HepG2 (cell line): ENCODE results near the gene SRRM4. TPM values are rescaled to one million over a fixed set of nuclear protein-coding genes. Genes with fewer than 3 reads are reported as not detected.

Source experiments
- ATAC-seq: fragments of 200-7000 bp; cut with Tn5 transposase; 3 replicates; pipeline ENCODE4 v1.9.1; 2020; ENCODE audit warnings: mild to moderate bottlenecking, moderate library complexity
- BruUV-seq: library from RNA; stranded (reverse); fragments of 400-500 nt; replicated peaks from 2 replicates; lab custom pipeline; 2021; lab: Mats Ljungman, UMichigan
- CTCF ChIA-PET: fragments of 300-600 bp; formaldehyde crosslinking; extraction: SDS; loops from one replicate; lab custom pipeline; 2021; ENCODE audit warnings: low total read pairs, inconsistent platforms, low intra/inter-chr PET ratio; lab: Yijun Ruan, JAX
- POLR2A ChIA-PET: fragments of 350-600 bp; sonication (Branson Sonifier 250); formaldehyde crosslinking; loops from one replicate; lab custom pipeline; 2020; ENCODE audit warnings: antibody characterized with exemption, inconsistent platforms; lab: Yijun Ruan, JAX
- DNase-seq: peaks from one replicate; pipeline ENCODE4 v3.0.0-alpha.2; 2015; ENCODE audit warnings: low spot score
- FAIRE-seq: peaks from 3 replicates; lab custom pipeline; 2011; peaks lifted over from hg19 to GRCh38; lab: Jason Lieb, UNC
- H2AFZ ChIP-seq: one replicate; pipeline ENCODE4 v1.6.1; 2011; ENCODE audit warnings: low read length, inconsistent platforms
- H3K27ac ChIP-seq: fragments of 300-600 bp; 3 replicates; pipeline ENCODE4 v1.8.0; 2011; ENCODE audit warnings: mixed run types, mild to moderate bottlenecking, mixed read lengths, low read length, inconsistent platforms; ENCODE audit not compliant: insufficient read depth; ENCODE audit errors: extremely low read length
- H3K27me3 ChIP-seq, 2 experiments: fragments of 200-600 bp in 1 of 2; 2 replicates in 1 of 2; 3 replicates in 1 of 2; pipeline versions ENCODE4 v1.6.0 to v1.8.0; 2011; ENCODE audit warnings: low read length in 2 of 2, mild to moderate bottlenecking in 2 of 2, moderate library complexity in 2 of 2, inconsistent platforms in 1 of 2; ENCODE audit not compliant: insufficient read depth in 2 of 2, control insufficient read depth in 1 of 2
- H3K36me3 ChIP-seq, 2 experiments: fragments of 200-600 bp in 1 of 2; replicated peaks in 1 of 2; 2 replicates in 1 of 2; 3 replicates in 1 of 2; pipeline versions ENCODE4 v1.5.1 to v1.8.0; 2011; ENCODE audit warnings: low read length in 2 of 2, inconsistent platforms in 1 of 2; ENCODE audit not compliant: insufficient read depth in 2 of 2, control insufficient read depth in 1 of 2
- H3K4me1 ChIP-seq: 2 replicates; pipeline ENCODE4 v1.5.1; 2012; ENCODE audit warnings: low read length, inconsistent platforms; ENCODE audit not compliant: insufficient read depth
- H3K4me2 ChIP-seq: 2 replicates; pipeline ENCODE4 v1.6.0; 2011; ENCODE audit warnings: low read depth, low read length, inconsistent platforms
- H3K4me3 ChIP-seq, 3 experiments: fragments of 200-600 bp in 1 of 3; sonication (generic), shearing (Covaris generic) in 1 of 3; replicated peaks in 1 of 3; 2 replicates each; pipeline ENCODE4 v1.5.1; 2011 to 2016; ENCODE audit warnings: low read length in 3 of 3, inconsistent platforms in 2 of 3, low read depth in 2 of 3, mild to moderate bottlenecking in 2 of 3, control low read depth in 1 of 3, mixed read lengths in 1 of 3; ENCODE audit not compliant: insufficient read depth in 1 of 3
- H3K79me2 ChIP-seq: one replicate; pipeline ENCODE4 v1.6.1; 2011; ENCODE audit warnings: low read length, inconsistent platforms; ENCODE audit not compliant: insufficient read depth
- H3K9ac ChIP-seq: 2 replicates; pipeline ENCODE4 v1.6.0; 2011; ENCODE audit warnings: mild to moderate bottlenecking, low read depth, low read length, inconsistent platforms; ENCODE audit not compliant: insufficient read depth
- H3K9me3 ChIP-seq: 2 replicates; pipeline ENCODE4 v1.5.1; 2012; ENCODE audit warnings: mild to moderate bottlenecking, low read length
- H4K20me1 ChIP-seq: 2 replicates; pipeline ENCODE4 v1.6.0; 2011; ENCODE audit warnings: inconsistent platforms, mild to moderate bottlenecking, low read length, moderate library complexity; ENCODE audit not compliant: insufficient read depth
- ARHGAP35 ChIP-seq: sonication (generic); formaldehyde crosslinking; IDR thresholded peaks from 2 replicates; pipeline ENCODE4 v1.9.0; 2022; ENCODE audit warnings: mild to moderate bottlenecking, inconsistent platforms, moderate library complexity, missing genetic modification reagents, borderline replicate concordance
- HMG20B ChIP-seq: conservative IDR thresholded peaks from 2 replicates; pipeline ENCODE4 v1.6.1; 2016; ENCODE audit warnings: missing genetic modification reagents, missing compliant biosample characterization
- HNRNPK ChIP-seq: fragments of 200-400 bp; formaldehyde crosslinking; IDR thresholded peaks from 2 replicates; pipeline ENCODE4 v1.6.1; 2018; ENCODE audit warnings: low read length, low read depth, moderate library complexity, mild to moderate bottlenecking; ENCODE audit not compliant: poor library complexity, severe bottlenecking
- IKZF1 ChIP-seq: fragments of 450-650 bp; IDR thresholded peaks from 2 replicates; pipeline ENCODE4 v1.7.1; 2016
- KDM1A ChIP-seq: IDR thresholded peaks from 2 replicates; pipeline ENCODE4 v1.6.1; 2016; ENCODE audit warnings: missing compliant biosample characterization
- MTF2 ChIP-seq: sonication (generic); formaldehyde crosslinking; IDR thresholded peaks from 2 replicates; pipeline ENCODE4 v1.5.0; 2020; ENCODE audit warnings: missing genetic modification reagents, borderline replicate concordance
- NCOR1 ChIP-seq: fragments of 200-600 bp; sonication (generic); IDR thresholded peaks from 2 replicates; pipeline ENCODE4 v1.7.0; 2017; ENCODE audit warnings: antibody characterized with exemption, low read length, borderline replicate concordance
- NR2F6 ChIP-seq, 2 experiments: IDR thresholded peaks; 2 replicates each; pipeline ENCODE4 v1.6.1; 2016; ENCODE audit warnings: antibody characterized with exemption in 1 of 2, mild to moderate bottlenecking in 1 of 2
- PHF20 ChIP-seq: sonication (generic); formaldehyde crosslinking; IDR thresholded peaks from 2 replicates; pipeline ENCODE4 v1.5.0; 2020; ENCODE audit warnings: mild to moderate bottlenecking, missing genetic modification reagents
- RORA ChIP-seq: sonication (generic); formaldehyde crosslinking; IDR thresholded peaks from 2 replicates; pipeline ENCODE4 v1.5.0; 2020; ENCODE audit warnings: mild to moderate bottlenecking, missing genetic modification reagents, moderate library complexity
- SAFB2 ChIP-seq: sonication (generic); formaldehyde crosslinking; IDR thresholded peaks from 2 replicates; pipeline ENCODE4 v1.5.1; 2020; ENCODE audit warnings: missing genetic modification reagents, low read depth, mild to moderate bottlenecking, borderline replicate concordance
- SKI ChIP-seq: fragments of 450-650 bp; IDR thresholded peaks from one replicate; pipeline ENCODE4 v1.6.1; 2018; ENCODE audit warnings: mild to moderate bottlenecking; ENCODE audit not compliant: partially characterized antibody
- TCF7L2 ChIP-seq: IDR thresholded peaks from 2 replicates; pipeline ENCODE4 v1.6.1; 2011; ENCODE audit warnings: mild to moderate bottlenecking, low read depth, low read length, moderate library complexity
- ZBTB20 ChIP-seq: sonication (generic); formaldehyde crosslinking; IDR thresholded peaks from 2 replicates; pipeline ENCODE4 v1.8.1; 2023; ENCODE audit warnings: missing genetic modification reagents, low read depth, mild to moderate bottlenecking, borderline replicate concordance
- ZNF180 ChIP-seq: sonication (generic); formaldehyde crosslinking; IDR thresholded peaks from 2 replicates; pipeline ENCODE4 v1.4.0; 2020; ENCODE audit warnings: low read depth, missing genetic modification reagents, borderline replicate concordance
- ZNF34 ChIP-seq: sonication (generic); formaldehyde crosslinking; IDR thresholded peaks from 2 replicates; pipeline ENCODE4 v1.4.0; 2020; ENCODE audit warnings: mild to moderate bottlenecking, missing genetic modification reagents, borderline replicate concordance
- WGBS: methylation state at CpG from one replicate; pipeline ENCODE4 v1.1.6; 2017; ENCODE audit warnings: low lambda C conversion rate; 5-methylcytosine and 5-hydroxymethylcytosine counted together
- in situ Hi-C: cut with HindIII; loops from 2 replicates; pipeline ENCODE4 v1.10.0; 2017; ENCODE audit warnings: low pct_unique_long_range_greater_than_20kb; ENCODE audit not compliant: extremely low pct_ligation_motif_present
- intact Hi-C: fragments of 100-400 bp; cut with micrococcal nuclease; formaldehyde crosslinking; loops from one replicate; pipeline ENCODE4 v1.10.0; 2022; ENCODE audit not compliant: unreplicated experiment
- polyA plus RNA-seq, 8 experiments: library from polyadenylated mRNA; depleted of rRNA in 3 of 8; stranded (reverse) in 7 of 8; unstranded in 1 of 8; fragments of >200 nt; fragmentation: Illumina TruSeq in 4 of 8; extraction: Trizol in 4 of 8; gene quantifications; 2 replicates each; pipeline versions ENCODE4 v1.2.1 to v1.2.3, GENCODE V29; 2011 to 2016; ENCODE audit warnings: low read depth in 4 of 8, missing spikeins in 1 of 8, mixed read lengths in 1 of 8; ENCODE audit not compliant: insufficient read depth in 1 of 8
- total RNA-seq, 5 experiments: library from RNA; depleted of rRNA; stranded (reverse); fragments of >200 nt; fragmentation: Illumina TruSeq; extraction: Trizol; gene quantifications; 2 replicates each; pipeline ENCODE4 v1.2.3, GENCODE V29; 2016; ENCODE audit warnings: low read depth in 1 of 5
- TF ChIP-seq, protein P1 (sequence below): sonication (generic); formaldehyde crosslinking; IDR thresholded peaks from 2 replicates; pipeline ENCODE4 v1.9.0; 2022; ENCODE audit warnings: low read depth, missing genetic modification reagents
- TF ChIP-seq, protein P2 (sequence below): sonication (generic); formaldehyde crosslinking; IDR thresholded peaks from 2 replicates; pipeline ENCODE4 v1.4.0; 2020; ENCODE audit warnings: missing genetic modification reagents, borderline replicate concordance
- TF ChIP-seq, protein P3 (sequence below): sonication (generic); formaldehyde crosslinking; IDR thresholded peaks from 2 replicates; pipeline ENCODE4 v1.5.1; 2020; ENCODE audit warnings: mild to moderate bottlenecking, moderate library complexity, missing genetic modification reagents

Gene SRRM4
- total and polyA plus RNA-seq, 2 of the 13 experiments (the other 11 are each of a cell fraction or from before 2014, with no cell fraction given), result not detected

DNA sequence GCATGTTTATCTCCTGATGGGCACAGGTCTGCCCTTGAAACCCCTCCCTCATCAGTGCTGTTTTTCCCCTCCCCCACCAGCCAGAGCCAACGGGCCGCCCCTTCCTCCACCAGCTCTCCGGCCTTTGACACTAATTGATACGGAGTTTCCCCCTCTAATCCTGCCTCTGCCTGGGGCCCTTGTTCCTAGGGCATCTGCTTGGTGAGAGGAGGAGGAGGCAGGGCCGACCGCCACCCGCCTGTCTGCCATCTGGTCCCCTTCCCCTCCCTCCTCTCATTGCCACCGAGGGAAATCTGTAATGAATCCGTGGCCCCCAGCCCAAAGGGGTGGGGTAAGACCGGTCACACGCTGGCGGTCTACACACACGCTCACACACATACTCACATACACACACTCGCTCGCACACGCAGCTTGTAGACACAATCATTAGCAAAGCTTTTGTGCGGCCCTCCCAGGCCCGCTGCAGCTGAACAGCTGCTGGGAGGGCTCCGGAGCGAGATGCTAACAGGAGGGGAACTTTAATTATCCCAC, 27.4 kb downstream of the SRRM4 start:
- Histone ChIP-seq H3K36me3 (no peaks in the 10 kb centered on the region), H3K4me3 (no peak overlapping the region), H3K4me2 (no peak overlapping the region), H3K4me1 (no peaks in the 10 kb centered on the region), H3K79me2 (no peaks in the 10 kb centered on the region), H3K9me3 (no peaks in the 10 kb centered on the region), H3K27me3 (no peaks in the 10 kb centered on the region), H3K27ac (no peak overlapping the region), H4K20me1 (no peaks in the 10 kb centered on the region), H2AFZ (no peak overlapping the region), H3K9ac (no peak overlapping the region)
- intact Hi-C loops (no loop called here), in situ Hi-C loops (loop anchor here (25.0 kb wide), 1 partner anchor 404 kb away; no protein-coding TSS in a partner anchor)
- TF ChIP-seq NCOR1 (no peak), PHF20 (CRISPR knock-in tag) (no peak), ZNF180 (CRISPR knock-in tag) (no peak), HNRNPK (no peak), RORA (CRISPR knock-in tag) (no peak), ARHGAP35 (no peak), SAFB2 (CRISPR knock-in tag) (no peak), MTF2 (no peak), TCF7L2 (no peak), HMG20B (CRISPR knock-in tag) (no peak), SKI (no peak), NR2F6 (IDR thresholded peaks at IDR 0.05) (no peak), NR2F6 (CRISPR knock-in tag; IDR thresholded peaks at IDR 0.05) (no peak), KDM1A (CRISPR knock-in tag) (no peak), ZNF34 (CRISPR knock-in tag) (no peak), ZBTB20 (CRISPR knock-in tag) (no peak), IKZF1 (no peak)
- TF ChIP-seq, protein P1, sequence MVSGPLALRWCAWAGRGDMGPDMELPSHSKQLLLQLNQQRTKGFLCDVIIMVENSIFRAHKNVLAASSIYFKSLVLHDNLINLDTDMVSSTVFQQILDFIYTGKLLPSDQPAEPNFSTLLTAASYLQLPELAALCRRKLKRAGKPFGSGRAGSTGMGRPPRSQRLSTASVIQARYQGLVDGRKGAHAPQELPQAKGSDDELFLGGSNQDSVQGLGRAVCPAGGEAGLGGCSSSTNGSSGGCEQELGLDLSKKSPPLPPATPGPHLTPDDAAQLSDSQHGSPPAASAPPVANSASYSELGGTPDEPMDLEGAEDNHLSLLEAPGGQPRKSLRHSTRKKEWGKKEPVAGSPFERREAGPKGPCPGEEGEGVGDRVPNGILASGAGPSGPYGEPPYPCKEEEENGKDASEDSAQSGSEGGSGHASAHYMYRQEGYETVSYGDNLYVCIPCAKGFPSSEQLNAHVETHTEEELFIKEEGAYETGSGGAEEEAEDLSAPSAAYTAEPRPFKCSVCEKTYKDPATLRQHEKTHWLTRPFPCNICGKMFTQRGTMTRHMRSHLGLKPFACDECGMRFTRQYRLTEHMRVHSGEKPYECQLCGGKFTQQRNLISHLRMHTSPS (CRISPR knock-in tag), result no peak
- TF ChIP-seq, protein P2, sequence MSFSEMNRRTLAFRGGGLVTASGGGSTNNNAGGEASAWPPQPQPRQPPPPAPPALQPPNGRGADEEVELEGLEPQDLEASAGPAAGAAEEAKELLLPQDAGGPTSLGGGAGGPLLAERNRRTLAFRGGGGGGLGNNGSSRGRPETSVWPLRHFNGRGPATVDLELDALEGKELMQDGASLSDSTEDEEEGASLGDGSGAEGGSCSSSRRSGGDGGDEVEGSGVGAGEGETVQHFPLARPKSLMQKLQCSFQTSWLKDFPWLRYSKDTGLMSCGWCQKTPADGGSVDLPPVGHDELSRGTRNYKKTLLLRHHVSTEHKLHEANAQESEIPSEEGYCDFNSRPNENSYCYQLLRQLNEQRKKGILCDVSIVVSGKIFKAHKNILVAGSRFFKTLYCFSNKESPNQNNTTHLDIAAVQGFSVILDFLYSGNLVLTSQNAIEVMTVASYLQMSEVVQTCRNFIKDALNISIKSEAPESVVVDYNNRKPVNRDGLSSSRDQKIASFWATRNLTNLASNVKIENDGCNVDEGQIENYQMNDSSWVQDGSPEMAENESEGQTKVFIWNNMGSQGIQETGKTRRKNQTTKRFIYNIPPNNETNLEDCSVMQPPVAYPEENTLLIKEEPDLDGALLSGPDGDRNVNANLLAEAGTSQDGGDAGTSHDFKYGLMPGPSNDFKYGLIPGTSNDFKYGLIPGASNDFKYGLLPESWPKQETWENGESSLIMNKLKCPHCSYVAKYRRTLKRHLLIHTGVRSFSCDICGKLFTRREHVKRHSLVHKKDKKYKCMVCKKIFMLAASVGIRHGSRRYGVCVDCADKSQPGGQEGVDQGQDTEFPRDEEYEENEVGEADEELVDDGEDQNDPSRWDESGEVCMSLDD (CRISPR knock-in tag), result no peak
- TF ChIP-seq, protein P3, sequence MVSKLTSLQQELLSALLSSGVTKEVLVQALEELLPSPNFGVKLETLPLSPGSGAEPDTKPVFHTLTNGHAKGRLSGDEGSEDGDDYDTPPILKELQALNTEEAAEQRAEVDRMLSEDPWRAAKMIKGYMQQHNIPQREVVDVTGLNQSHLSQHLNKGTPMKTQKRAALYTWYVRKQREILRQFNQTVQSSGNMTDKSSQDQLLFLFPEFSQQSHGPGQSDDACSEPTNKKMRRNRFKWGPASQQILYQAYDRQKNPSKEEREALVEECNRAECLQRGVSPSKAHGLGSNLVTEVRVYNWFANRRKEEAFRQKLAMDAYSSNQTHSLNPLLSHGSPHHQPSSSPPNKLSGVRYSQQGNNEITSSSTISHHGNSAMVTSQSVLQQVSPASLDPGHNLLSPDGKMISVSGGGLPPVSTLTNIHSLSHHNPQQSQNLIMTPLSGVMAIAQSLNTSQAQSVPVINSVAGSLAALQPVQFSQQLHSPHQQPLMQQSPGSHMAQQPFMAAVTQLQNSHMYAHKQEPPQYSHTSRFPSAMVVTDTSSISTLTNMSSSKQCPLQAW (CRISPR knock-in tag), result no peak
- no peak for ATAC-seq
- CTCF ChIA-PET, result no interaction called here
- DNase-seq, result no peak
- 35% methylated on average over 20 of the region's 20 CpGs for WGBS
- FAIRE-seq, result no peak
- POLR2A ChIA-PET, result no interaction called here
- BruUV-seq, result no TSS peak
